HG02678 (cell line): ENCODE data around the gene FHL2.
"Not testable (repeated sequence)": the region's sequence is repeated elsewhere in the genome, so short reads cannot be mapped to it uniquely, and the experiment has no call there.

Experiments used
- ATAC-seq: cut with Tn5 transposase; IDR thresholded peaks from one replicate; pipeline ENCODE4 v1.9.1; 2021; ENCODE audit warnings: mild to moderate bottlenecking, moderate library complexity; ENCODE audit not compliant: unreplicated experiment

The FHL2 gene

GRCh38 chr2:105398336-105399206 is at the start of gene FHL2:
TSS of gene FHL2 (minus strand) at chr2:105399051. CDS start at chr2:105386516, 12,535 bp downstream.
- peak; percentile 100 for ATAC-seq

- no peak for ATAC-seq
Measured at GRCh38 chr2:105447476-105447875, 48.6 kb upstream of the FHL2 start.

GRCh38 chr2:105446501-105446900 is 47.6 kb upstream of the FHL2 start:
- ATAC-seq = no peak

GRCh38 chr2:105445976-105446375 is 47.1 kb upstream of the FHL2 start:
- no peak for ATAC-seq

- ATAC-seq = no peak
Measured at GRCh38 chr2:105445498-105445897, 46.6 kb upstream of the FHL2 start.

GRCh38 chr2:105443617-105444598 is 45.1 kb upstream of the FHL2 start:
- no peak for ATAC-seq

- ATAC-seq = no peak
Measured at GRCh38 chr2:105442721-105443120, 43.9 kb upstream of the FHL2 start.

GRCh38 chr2:105442056-105442455 is 43.2 kb upstream of the FHL2 start:
- no peak for ATAC-seq

- no peak for ATAC-seq
Measured at GRCh38 chr2:105439141-105439540, 40.3 kb upstream of the FHL2 start.

- ATAC-seq = no peak
Measured at GRCh38 chr2:105438104-105438929, 39.5 kb upstream of the FHL2 start.

GRCh38 chr2:105437708-105438103 is 38.9 kb upstream of the FHL2 start:
- ATAC-seq = no peak

GRCh38 chr2:105432749-105433148 is 33.9 kb upstream of the FHL2 start:
- ATAC-seq = no peak

GRCh38 chr2:105432044-105432399 is 33.2 kb upstream of the FHL2 start:
- ATAC-seq = no peak

GRCh38 chr2:105431367-105432043 is 32.7 kb upstream of the FHL2 start:
- no peak for ATAC-seq

GRCh38 chr2:105428387-105429018 is 29.7 kb upstream of the FHL2 start:
- no peak for ATAC-seq

- no peak for ATAC-seq
Measured at GRCh38 chr2:105427485-105427884, 28.6 kb upstream of the FHL2 start.

GRCh38 chr2:105426626-105427292 is 27.9 kb upstream of the FHL2 start:
- ATAC-seq = no peak

GRCh38 chr2:105425936-105426625 is 27.2 kb upstream of the FHL2 start:
- no peak for ATAC-seq

- ATAC-seq = not testable (repeated sequence)
Measured at GRCh38 chr2:105424836-105425235, 26.0 kb upstream of the FHL2 start.
